HL-60/S4 (cell line): ENCODE results near the gene POU2F1.
"Not testable (repeated sequence)": the region's sequence is repeated elsewhere in the genome, so short reads cannot be mapped to it uniquely, and the experiment has no call there.

Source experiments
- in situ Hi-C: fragments of 300-500 bp; cut with MboI; formaldehyde crosslinking; loops from 2 replicates; pipeline ENCODE4 v1.14.3; 2022; ENCODE audit warnings: low sequenced_read_pairs

POU2F1 gene

DNA sequence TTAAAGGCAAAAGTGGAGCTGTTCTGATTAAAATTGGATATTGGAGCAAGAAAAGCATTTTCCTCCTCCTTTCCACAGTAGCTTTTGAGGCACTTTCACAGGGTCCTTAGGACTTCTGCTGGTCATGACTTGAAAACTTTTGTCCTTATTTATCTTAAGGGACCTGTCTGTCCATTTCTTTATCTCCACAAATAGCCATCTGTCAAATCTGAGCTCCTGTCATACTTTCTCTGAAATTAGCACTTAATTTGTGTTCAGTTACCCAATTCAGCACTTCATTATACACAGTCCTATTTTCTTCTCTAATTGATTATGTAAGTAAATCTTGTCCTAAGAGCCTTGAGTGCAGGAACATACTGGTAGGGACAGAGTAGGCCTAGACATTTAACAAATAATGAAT lies 9.8 kb downstream of the POU2F1 start:
- in situ Hi-C loops: no loop called here

DNA sequence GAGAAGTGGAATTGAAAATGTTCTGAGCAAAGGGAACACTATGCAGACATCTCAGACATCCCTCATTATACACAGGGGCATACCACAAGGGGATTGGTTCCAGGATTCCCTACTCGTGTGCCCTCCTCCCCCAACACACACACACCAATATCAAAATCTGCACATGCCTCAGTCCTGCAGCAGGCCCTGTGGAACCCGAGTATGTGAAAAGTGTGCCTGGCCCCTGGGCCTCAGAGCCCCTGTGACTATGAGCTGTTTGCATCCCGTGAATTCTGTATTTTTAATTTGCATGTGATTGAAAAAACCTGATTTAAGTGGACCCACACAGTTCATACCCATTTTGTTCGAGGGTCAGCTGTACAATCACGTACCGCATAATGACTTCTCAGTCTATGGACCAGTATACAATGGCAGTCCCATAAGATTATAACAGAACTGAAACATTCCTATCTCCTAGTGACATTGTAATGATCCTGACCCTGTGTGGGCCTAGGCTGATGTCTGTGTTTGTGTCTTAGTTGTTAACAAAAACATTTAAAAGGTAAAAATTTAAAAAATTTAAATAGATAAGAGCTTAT lies 11.3 kb downstream of the POU2F1 start:
- in situ Hi-C loops: no loop called here

DNA sequence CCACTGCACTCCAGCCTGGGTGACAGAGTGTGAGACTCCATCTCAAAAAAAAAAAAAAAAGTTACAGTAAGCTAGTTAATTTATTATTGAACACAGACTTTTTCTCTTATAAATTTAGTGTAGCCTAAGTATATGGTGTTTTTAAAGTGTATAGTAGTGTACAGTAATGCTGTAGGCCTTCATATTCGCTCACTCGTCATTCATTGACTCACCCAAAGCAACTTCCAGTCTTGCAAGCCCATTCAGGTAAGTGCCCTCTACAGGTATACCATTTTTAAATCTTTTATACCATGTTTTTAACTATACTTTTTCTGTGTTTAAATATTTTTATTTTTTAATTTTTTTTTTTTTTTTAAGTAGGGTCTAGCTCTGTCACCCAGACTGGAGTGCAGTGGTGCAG lies 12.1 kb downstream of the POU2F1 start:
- in situ Hi-C loops: no loop called here

DNA sequence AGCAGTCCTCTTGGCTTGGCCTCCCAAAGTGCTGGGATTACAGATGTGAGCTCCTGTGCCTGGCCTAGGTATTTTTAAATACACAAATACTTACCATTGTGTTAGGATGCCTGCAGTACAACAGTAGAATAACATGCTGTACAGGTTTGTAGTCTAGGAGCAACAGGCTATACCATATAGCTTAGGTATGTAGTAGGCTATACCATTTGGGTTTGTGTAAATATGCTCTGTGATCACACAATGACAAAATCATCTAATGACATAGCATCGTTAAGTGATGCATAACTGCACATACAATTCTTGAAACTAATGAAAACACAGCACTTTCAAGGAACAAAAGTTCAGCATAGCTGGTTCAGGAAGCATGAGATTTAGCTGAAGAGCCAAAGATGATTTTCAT lies 12.7 kb downstream of the POU2F1 start:
- in situ Hi-C loops: no loop called here

DNA sequence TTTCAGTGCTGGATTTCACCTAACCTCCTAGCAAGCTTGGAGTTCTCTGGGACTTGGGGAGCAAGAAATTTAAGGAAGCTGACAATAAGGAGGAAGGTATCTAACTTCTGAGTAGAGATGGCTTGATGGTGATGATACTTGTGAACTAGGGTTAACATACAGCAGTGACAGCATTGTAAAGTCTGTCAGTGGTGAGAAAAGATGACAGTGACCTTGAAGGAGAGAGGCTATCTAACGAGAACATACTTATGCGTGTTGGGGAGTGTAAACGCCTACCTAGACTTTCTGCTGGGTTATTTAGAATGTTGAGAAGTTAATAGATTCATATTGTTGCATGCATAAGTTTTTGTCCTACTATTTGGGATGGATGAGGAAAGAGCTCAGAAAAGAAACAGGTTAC lies 16.3 kb downstream of the POU2F1 start:
- in situ Hi-C loops: no loop called here

DNA sequence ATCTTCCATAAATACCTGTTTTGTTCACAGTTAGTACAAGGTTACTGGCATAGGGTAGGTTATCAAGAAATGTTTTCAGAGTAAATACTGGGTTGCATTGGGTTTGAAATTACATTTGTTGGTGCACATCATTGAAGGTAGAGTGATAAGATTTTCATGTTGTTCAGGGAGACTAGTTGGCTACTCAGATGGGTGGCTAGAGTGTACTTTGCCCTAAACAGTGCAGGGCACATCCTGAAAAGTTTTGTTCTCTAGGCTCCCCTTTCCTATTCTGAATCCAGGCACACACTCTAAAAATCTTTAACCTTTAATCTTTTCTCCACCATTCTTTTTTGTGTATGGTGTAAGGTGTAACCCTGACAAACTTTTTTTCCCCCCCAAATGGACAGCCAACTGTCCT lies 18.0 kb downstream of the POU2F1 start:
- in situ Hi-C loops: no loop called here

DNA sequence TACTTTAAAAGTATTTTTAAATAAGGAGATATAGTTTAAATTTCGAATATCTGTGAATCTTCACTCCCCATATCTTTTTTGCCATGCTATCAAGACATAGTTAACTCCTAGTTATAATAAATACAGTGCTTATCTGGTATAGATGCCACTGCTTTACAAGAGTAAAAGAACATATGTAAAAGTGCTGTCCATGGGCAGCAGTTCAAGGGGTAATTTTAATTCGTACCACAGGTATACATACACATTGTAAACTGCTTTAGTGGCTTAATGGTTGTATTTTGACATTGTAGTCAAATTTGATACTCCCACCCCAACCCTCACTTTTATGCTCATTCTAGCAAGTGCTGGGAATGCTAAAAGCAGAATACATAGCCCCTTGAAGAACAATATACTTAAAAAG lies 18.6 kb downstream of the POU2F1 start:
- in situ Hi-C loops: no loop called here

DNA sequence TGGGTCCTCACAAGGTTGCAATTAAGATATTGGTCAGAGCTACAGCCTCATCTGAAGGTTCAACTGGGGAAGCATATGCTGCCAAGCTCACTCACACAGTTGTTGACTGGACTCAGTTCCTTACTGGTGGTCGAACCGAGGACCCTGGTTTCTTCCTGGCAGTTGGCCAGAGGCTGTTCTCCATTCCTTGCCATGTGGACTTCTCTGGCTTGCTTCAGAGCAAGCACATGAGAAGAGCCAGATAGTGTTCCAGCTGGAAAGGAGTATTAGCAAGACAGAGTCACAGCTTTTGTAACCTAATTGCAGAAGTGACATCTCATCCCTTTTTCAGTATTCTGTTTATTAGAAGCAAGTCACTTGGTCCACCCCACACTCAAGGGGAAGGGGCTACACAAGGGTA lies 23.6 kb downstream of the POU2F1 start:
- in situ Hi-C loops: no loop called here

DNA sequence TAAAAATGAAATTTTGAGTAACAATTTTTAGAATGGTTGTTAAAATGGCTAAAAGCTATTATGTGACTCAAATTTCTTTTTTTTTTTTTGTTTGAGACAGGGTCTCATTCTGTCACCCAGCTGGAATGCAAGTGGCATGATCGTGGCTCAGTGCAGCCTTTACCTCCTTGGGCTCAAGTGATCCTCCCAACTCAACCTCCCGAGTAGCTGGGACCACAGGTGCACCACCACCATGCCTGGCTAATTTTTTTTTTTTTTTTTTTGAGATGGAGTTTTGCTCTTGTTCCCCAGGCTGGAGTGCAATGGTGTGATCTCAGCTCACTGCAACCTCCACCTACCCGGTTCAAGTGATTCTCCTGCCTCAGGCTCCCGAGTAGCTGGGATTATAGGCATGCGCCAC lies 24.5 kb downstream of the POU2F1 start:
- in situ Hi-C loops: not testable (repeated sequence)

DNA sequence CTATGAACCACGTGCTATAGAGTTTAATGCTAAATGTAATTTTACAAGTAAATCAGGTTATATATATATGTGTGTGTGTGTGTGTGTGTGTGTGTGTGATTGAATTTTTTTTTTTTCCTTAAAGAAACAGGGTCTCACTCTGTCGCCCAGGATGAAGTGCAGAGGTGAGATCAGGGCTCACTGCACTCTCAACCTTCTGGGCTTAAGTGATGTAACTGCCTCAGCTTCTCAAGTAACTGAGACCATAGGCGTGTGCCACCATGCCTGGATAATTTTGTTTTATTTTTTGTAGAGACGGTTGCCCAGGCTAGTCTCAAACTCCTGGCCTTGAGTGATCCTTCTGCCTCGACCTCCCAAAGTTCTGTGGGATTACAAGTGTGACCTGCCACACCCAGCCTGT lies 26.3 kb downstream of the POU2F1 start:
- in situ Hi-C loops: no loop called here

DNA sequence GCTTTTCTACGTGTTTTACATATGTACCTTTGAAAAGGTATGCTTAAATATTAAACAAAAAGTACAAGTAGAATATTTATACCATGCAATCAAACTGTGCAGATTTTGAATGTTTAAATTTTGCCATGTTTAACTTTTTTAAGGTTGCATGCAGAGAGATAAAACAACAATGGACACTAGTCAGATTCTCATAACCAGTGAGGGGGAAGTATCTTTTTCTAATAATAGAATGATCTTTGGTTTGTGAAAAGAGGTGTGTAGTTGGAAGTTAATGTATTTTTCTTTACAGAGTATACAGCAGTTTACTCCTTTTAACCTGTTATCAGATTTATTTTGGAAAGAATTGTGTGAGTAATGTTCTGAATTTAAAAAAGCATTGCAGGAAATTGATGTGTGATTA lies 27.1 kb downstream of the POU2F1 start:
- in situ Hi-C loops: no loop called here

DNA sequence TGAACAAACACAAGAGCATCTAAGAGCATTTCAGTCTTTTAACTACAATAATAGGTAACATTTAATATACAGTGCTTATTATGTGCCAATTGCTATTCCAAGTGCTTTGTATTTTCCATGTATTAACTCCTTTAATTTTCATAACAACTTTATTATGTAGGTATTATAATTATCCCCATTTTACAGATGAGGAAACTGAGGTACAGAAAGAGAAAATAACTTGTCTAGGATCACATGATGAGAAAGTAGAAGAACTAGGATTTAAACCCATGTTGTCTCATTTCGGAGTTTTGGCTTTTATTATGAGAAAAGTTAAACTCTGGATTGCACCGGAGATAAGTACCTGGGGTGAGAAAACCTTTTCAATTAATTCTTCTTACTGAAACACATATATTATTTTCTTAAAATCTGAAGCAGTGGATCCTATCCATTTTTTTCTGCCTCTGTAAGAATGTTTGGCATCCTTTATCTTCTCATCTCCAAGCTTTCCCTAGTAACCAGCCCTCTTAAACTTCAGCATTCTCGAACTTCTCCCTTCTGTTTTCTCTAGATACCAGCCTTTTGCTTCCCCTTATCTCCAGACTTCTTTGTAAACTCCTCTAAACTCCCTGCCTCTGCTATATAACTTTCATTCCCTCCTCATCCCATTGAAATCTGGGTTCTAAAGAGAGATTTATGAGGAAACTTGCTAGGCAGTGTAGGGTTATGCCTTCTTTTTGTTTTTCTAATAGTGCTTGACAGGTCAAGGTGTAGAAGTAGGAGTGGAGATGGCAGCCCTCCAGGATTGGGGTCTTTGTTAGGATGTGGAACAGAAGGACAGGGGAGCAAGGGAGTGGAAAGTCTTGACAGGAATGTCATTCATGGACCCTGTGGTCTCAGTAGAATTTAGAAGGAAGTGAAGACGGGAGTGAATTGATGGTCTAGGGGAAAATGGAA lies 28.3 kb downstream of the POU2F1 start:
- in situ Hi-C loops: no loop called here

DNA sequence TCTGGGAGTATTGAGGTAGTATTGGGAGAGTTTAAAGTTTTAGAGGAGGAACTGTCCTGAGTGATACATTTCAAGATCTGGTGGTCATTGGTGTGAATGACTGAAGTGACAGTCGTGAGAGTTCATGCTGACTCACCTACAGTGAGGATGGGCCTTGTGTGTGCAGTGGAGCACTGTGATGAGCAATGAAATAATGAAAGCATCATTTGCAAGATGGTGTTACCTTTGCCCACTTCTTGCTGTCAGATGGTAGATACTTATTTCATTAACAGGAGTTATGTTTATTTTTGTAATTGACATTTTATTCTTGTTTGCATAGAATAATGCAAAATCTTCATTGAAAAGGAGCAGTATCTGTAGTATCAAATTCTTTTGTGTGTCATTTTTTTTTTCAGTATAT lies 29.0 kb downstream of the POU2F1 start:
- in situ Hi-C loops: no loop called here

DNA sequence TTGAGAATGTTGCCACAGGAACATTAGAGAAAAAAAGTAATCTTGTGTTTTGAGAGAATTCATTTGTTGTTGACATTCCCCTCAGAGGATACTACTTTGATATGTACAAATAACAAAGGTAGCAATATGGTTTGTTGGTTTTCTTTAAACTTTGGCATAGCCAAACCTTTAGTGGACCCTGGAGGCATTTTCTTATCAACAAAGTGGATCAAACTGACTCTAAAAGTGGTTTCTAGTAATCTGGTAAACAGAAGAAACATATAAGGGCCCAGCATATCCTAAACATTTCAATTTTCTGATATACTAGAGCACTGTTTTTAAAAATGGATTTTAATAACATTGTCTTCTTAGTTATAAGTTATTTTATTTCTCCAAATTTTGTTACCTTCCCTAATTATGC lies 29.8 kb downstream of the POU2F1 start:
- in situ Hi-C loops: no loop called here

DNA sequence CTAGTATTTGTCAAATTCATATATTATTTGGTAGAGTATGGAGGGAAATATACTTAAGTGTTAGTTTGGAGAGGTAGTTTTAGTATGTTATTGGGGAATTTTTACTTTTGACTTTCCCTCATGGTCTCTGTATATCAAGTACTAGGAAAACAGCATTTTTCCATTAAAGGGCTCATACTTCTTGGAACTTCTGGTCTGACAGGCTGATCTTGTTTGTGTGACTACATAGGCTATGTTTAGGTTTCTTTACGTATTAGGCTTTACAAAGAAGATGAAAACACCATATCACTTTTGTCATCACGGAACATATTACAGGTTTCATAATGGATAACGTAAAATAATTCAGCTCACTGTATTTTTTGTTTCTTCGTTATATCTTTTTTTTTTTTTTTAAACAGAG lies 30.8 kb downstream of the POU2F1 start:
- in situ Hi-C loops: no loop called here

DNA sequence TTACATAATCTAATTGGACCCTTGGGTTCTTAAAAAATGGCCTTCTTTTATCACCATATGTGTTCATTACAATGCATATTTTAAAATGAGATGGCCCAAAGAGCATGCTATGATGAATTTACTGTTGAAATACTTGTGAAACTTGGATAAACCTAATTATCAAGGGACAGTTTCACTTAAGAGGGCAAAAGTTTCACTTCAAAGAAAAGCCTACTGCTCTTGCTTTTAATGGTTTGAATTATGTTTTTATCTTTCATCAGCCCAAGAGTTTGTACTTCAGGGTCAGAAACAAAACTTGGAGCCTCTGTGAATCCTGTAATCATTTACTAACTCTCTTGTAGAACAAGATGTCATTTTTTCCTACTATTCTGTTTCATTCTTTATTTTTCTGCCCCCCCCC lies 32.3 kb downstream of the POU2F1 start:
- in situ Hi-C loops: no loop called here

DNA sequence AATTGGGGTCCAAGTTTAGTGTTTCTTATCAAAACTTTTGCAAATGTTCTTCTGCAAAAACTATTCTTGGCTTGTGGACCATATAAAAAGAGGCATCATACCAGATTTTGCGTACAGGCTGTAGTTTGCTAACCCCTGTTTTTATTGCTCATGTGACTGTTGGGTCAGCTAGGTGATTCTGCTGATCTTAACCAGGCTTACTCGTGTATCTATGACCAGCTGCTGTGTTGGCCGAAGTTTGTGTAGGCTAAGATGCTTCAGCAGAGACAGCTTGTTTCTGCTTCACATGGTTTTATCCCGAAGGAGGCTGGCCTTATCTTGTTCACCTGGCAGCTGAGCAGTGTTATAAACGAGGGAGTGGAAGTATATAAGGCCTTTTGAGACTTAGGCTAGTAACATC lies 38.2 kb downstream of the POU2F1 start:
- in situ Hi-C loops: no loop called here

DNA sequence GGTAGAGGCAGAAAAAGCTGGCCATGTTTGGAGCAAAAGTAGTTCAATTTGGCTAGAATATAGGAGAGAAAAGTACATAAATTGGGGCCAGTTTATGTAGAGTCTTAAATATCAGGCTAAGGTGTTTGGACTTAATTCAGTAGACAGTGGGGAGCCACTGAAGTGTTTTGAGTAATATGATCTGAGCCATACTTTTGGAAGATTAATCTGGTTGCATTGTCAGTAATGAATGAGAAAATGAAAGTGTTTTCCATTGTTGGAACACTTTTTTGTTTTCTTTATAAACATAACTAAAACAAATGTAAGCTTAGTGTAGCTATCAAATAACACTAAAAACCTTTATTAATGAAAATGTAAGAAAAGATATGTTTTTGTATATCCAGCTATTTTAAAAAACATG lies 42.1 kb downstream of the POU2F1 start:
- in situ Hi-C loops: loop anchor here (10.0 kb wide), 2 partner anchors 182 to 272 kb away; no protein-coding TSS in a partner anchor

DNA sequence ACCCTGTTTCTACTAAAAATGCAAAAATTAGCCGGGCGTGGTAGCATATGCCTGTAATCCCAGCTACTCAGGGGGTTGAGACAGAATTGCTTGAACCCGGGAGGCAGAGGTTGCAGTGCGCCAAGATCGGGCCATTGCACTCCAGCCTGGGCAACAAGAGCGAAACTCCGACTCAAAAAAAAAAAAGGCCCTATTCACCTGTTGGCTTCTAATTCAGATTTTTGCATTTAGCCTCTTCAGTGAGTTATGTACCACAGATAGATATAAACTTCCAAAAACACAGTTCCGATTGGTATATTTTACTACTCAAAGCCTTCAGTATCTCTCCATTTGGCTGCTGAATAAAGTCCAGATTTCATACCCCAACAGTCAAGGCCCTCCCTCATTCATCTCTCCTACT lies 42.7 kb downstream of the POU2F1 start:
- in situ Hi-C loops: loop anchor here (10.0 kb wide), 2 partner anchors 181 to 271 kb away; no protein-coding TSS in a partner anchor

DNA sequence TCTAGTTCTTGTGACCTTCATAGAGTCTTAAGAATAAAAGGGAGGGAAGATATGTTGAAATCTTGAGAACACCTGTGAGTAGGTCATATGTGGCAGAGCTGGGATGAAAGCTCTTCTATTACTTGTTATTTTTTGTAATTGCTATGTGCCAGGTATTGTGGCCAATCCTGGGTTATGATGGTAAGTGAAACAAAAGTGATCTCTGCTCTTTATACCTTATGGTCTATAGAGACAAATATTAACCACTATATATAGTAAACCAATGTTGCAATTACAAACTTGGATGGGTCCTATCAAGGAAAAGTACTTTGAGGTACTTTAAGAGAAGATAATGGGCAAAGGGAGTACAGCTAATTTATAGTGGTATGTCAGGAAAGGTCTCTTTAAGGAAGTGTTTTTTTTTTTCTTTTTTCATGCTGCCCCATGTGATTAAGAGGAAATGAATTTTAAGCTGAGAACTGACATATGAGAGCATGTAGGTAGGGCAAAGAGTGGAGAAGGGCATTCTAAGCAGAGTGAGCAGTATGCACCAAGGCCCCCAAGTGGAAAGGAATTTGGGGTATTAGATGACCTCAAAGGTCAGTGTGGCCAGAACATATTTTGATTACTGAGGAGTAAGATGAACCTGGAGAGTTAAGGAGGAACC lies 43.3 kb downstream of the POU2F1 start:
- in situ Hi-C loops: loop anchor here (10.0 kb wide), 2 partner anchors 181 to 271 kb away; no protein-coding TSS in a partner anchor

DNA sequence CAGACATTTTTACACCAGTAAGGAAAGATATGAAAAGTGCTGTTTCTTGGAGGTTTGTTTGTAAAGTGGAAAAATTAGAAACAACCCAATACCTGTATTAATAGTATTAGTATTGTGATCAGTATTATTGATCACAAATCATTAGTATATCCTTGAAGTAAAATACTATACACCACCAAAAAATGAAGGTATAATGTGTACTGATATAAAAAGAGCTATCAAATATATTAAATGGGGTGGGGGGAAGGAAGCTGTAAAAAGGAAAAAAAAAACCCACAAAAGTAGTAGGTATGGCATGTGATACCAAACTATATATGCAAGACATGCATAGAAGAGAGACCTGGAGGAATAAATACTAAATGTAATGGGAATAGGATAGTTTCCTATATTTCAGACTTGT lies 46.3 kb downstream of the POU2F1 start:
- in situ Hi-C loops: loop anchor here (5.0 to 10.0 kb wide), 3 partner anchors 75 to 268 kb away; no protein-coding TSS in a partner anchor

DNA sequence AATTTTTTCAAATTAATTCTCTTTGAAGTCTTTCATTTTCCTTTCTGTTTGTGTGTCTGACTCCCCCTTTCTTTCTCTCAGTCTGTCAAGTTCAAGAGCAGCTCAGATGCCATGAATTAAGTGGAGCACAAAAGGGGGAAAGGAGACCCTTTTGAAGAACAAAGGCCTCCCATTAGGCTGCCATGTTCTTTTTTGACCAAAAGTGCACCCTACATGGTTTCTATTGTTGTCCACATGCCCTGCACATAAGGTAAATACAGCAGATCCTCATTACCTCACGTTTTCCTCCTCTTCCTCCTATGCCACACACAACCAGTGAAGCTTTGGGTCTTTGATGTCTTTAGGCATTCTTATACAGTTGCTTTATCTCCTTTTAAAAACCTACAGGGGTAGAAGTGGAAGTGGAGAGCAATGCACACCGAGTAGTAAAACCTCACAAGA lies 47.7 kb downstream of the POU2F1 start:
- in situ Hi-C loops: loop anchor here (5.0 to 10.0 kb wide), 3 partner anchors 74 to 266 kb away; no protein-coding TSS in a partner anchor
